ENCODE measurements around the gene GRN. TPM values are rescaled to one million over a fixed set of nuclear protein-coding genes. Genes with fewer than 3 reads are reported as not detected.

The GRN gene
- total RNA-seq, 1 donor: 241 TPM

DNA sequence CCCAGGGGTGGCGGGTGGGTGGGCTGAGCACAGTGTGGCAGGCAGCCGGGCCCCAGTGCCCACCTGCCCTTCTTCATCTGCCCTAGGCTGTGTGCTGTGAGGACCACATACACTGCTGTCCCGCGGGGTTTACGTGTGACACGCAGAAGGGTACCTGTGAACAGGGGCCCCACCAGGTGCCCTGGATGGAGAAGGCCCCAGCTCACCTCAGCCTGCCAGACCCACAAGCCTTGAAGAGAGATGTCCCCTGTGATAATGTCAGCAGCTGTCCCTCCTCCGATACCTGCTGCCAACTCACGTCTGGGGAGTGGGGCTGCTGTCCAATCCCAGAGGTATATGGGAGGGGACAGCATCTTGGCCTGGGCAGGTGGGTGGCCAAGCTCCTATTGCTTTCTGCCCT, 6.4 kb downstream of the GRN start:
- no peak overlapping the region for H3K4me3 ChIP-seq (ENCODE audit: low read depth, low read length)
- TF ChIP-seq CTCF (IDR thresholded peaks at IDR 0.05; ENCODE audit: insufficient read depth, low read length): no peak
- DNase-seq (ENCODE audit: low read depth): no peak

DNA sequence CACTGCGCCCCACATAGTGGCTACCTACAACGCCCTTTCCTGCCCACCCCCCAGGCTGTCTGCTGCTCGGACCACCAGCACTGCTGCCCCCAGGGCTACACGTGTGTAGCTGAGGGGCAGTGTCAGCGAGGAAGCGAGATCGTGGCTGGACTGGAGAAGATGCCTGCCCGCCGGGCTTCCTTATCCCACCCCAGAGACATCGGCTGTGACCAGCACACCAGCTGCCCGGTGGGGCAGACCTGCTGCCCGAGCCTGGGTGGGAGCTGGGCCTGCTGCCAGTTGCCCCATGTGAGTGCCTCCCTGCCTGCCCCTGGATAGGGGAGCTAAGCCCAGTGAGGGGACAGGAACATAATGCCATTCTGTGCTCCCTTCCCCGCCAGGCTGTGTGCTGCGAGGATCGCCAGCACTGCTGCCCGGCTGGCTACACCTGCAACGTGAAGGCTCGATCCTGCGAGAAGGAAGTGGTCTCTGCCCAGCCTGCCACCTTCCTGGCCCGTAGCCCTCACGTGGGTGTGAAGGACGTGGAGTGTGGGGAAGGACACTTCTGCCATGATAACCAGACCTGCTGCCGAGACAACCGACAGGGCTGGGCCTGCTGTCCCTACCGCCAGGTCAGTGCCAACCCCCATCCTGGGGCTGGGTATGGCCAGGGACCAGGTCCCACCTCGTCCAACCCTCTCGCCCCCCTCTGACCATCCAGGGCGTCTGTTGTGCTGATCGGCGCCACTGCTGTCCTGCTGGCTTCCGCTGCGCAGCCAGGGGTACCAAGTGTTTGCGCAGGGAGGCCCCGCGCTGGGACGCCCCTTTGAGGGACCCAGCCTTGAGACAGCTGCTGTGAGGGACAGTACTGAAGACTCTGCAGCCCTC, 7.1 kb downstream of the GRN start:
- DNase-seq (ENCODE audit: low read depth): no peak
- no peak overlapping the region for H3K4me3 ChIP-seq (ENCODE audit: low read depth, low read length)
- no peak for TF ChIP-seq CTCF (IDR thresholded peaks at IDR 0.05; ENCODE audit: insufficient read depth, low read length)

DNA sequence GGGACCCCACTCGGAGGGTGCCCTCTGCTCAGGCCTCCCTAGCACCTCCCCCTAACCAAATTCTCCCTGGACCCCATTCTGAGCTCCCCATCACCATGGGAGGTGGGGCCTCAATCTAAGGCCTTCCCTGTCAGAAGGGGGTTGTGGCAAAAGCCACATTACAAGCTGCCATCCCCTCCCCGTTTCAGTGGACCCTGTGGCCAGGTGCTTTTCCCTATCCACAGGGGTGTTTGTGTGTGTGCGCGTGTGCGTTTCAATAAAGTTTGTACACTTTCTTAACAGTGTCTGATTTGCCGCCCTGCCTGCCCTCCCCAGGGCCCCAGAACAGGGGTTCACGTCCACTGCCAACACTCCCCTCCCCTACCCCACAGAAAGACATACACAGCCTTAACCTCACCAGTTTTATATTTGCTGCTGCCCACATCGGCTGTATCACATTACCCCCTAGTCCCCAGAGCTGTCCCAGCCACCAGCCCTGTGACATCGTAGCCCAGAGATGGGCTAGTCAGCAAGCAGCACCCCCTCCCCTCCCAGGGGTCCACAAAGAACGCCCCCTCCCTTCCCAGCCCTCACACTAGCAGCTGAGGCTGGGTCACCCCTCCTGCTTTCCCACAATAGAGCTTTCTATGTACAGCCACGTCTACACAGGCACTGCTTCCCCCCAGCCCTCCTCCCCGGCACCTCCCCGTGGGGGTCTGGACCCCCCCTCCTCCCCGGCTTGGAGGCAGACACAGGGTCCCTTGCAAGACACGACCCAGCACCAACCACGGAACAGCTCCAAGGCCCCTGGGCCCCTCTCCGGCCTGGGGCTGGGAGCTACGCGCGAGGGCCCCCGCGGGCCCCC, 7.9 kb downstream of the GRN start:
- DNase-seq (ENCODE audit: low read depth): no peak
- TF ChIP-seq CTCF (IDR thresholded peaks at IDR 0.05; ENCODE audit: insufficient read depth, low read length): no peak
- H3K4me3 ChIP-seq (ENCODE audit: low read depth, low read length): no peak overlapping the region

GRCh38 chr17:44353672-44354331, 8.7 kb downstream of the GRN start:
- H3K4me3 ChIP-seq (ENCODE audit: low read depth, low read length): peak overlapping the region; percentile 13
- DNase-seq (ENCODE audit: low read depth): no peak
- TF ChIP-seq CTCF (IDR thresholded peaks at IDR 0.05; ENCODE audit: insufficient read depth, low read length): no peak

- H3K4me3 ChIP-seq (ENCODE audit: low read depth, low read length): no peak overlapping the region
- TF ChIP-seq CTCF (IDR thresholded peaks at IDR 0.05; ENCODE audit: insufficient read depth, low read length): peak; percentile 42
- no peak for DNase-seq (ENCODE audit: low read depth)
Observed at GRCh38 chr17:44354582-44355561, 9.8 kb downstream of the GRN start.

All from fibroblast of the aortic adventitia (primary cell).